IPS DF 6.9 (cell line): ENCODE measurements around the gene CCDC33.

ENCODE experiments used
- DNase-seq: peaks from one replicate; pipeline ENCODE4 v3.0.0-alpha.2; 2013; ENCODE audit warnings: low read depth, low spot score
- H3K27ac ChIP-seq: one replicate; pipeline ENCODE4 v1.5.1; 2013; ENCODE audit warnings: low read length, control low read depth
- H3K27me3 ChIP-seq: 2 replicates; pipeline ENCODE4 v1.6.1; 2013; ENCODE audit warnings: mild to moderate bottlenecking, low read length; ENCODE audit not compliant: control insufficient read depth, insufficient read depth
- H3K36me3 ChIP-seq: 2 replicates; pipeline ENCODE4 v1.6.1; 2013; ENCODE audit warnings: low read length; ENCODE audit not compliant: control insufficient read depth, insufficient read depth
- H3K4me1 ChIP-seq: 2 replicates; pipeline ENCODE4 v1.6.1; 2013; ENCODE audit warnings: low read length; ENCODE audit not compliant: control insufficient read depth, insufficient read depth
- H3K4me3 ChIP-seq: 2 replicates; pipeline ENCODE4 v1.5.1; 2013; ENCODE audit warnings: mild to moderate bottlenecking, low read length
- H3K9me3 ChIP-seq: 2 replicates; pipeline ENCODE4 v1.6.1; 2013; ENCODE audit warnings: low read length, inconsistent platforms; ENCODE audit not compliant: control insufficient read depth, insufficient read depth
- WGBS: extraction: QIAGEN DNeasy Blood & Tissue Kit; methylation state at CpG from one replicate; pipeline ENCODE4 v1.1.7; 2013; ENCODE audit warnings: mixed read lengths, missing lambda C conversion rate; ENCODE audit not compliant: insufficient read length, insufficient coverage; 5-methylcytosine and 5-hydroxymethylcytosine counted together

CCDC33 gene

DNA sequence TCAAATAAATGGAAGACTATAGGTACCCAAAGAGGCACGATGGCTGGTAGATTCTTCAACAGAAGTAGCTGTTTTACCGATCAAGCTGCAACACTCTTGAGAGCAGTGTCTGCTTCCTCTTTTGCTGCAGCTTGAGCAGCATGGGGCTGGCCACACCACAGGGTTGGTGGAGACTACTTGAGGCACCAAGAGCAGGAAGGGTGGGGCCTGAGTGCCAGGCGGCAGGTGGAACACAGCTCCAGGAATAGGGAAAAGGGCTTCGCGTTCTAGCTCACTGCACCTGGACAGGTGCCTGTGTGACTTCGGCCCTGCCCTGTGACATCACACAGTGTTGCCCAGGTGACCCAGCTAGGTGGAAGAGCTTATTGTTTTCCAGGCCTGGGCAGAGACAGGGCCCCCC, at the start of gene CCDC33:
Gene CCDC33 (plus strand): TSS at position 365 of the 400 bp plus-strand sequence. CDS start 394 bp downstream, outside the sequence.
- Histone ChIP-seq H3K4me1 (peaks cover 5% of the 10 kb centered on the region), H3K9me3 (no peaks in the 10 kb centered on the region), H3K27ac (no peak within 1 kb of the TSS), H3K36me3 (no peaks in the 10 kb centered on the region), H3K4me3 (no peak within 1 kb of the TSS), H3K27me3 (no peaks in the 10 kb centered on the region)
- WGBS = no CpG with 5 or more reads among the region's 6 CpGs
- no peak for DNase-seq

GRCh38 chr15:74188216-74188615, 47.9 kb upstream of the CCDC33 start:
- no CpG with 5 or more reads among the region's 11 CpGs for WGBS
- DNase-seq = no peak
- Histone ChIP-seq H3K9me3 (no peaks in the 10 kb centered on the region), H3K4me3 (no peak overlapping the region), H3K4me1 (no peaks in the 10 kb centered on the region), H3K36me3 (0 out of 2 replicates have a peak, but pooled peaks cover 2% of the 10 kb centered on the region), H3K27me3 (no peaks in the 10 kb centered on the region), H3K27ac (no peak overlapping the region)

- Histone ChIP-seq H3K27ac (no peak overlapping the region), H3K4me3 (no peak overlapping the region), H3K4me1 (no peaks in the 10 kb centered on the region), H3K27me3 (no peaks in the 10 kb centered on the region), H3K36me3 (no peaks in the 10 kb centered on the region), H3K9me3 (no peaks in the 10 kb centered on the region)
- WGBS = no CpG with 5 or more reads among the region's 3 CpGs
- no peak for DNase-seq
Observed at GRCh38 chr15:74191798-74192197, 44.3 kb upstream of the CCDC33 start.

DNA sequence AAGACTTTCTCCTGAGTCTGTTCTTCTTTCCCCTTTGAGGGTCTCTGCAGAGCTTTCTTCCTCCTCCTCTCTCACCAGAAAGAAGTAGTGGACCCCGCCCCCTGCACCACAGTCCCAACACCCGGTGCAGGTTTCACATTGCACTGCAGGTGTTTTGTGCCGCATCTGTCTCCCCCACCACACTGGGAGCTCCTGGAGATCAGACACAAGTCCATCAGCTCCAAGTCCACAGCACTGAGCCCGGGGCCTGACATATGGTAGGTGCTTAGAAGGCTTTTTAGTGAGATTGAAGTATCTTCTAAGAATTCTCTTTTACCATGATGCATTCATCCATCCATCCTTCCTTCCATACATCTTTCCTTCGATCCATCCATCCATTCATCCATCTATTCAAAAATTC, 43.4 kb upstream of the CCDC33 start:
- Histone ChIP-seq H3K27ac (no peak overlapping the region), H3K36me3 (no peaks in the 10 kb centered on the region), H3K27me3 (no peaks in the 10 kb centered on the region), H3K9me3 (no peaks in the 10 kb centered on the region), H3K4me1 (no peaks in the 10 kb centered on the region), H3K4me3 (no peak overlapping the region)
- 100% methylated on average over 1 of the region's 5 CpGs for WGBS
- DNase-seq = no peak

- no peaks in the 10 kb centered on the region for H3K36me3 ChIP-seq
- DNase-seq = no peak
- no CpG with 5 or more reads among the region's 4 CpGs for WGBS
- H3K27me3 ChIP-seq = no peaks in the 10 kb centered on the region
- no peaks in the 10 kb centered on the region for H3K9me3 ChIP-seq
- no peak overlapping the region for H3K4me3 ChIP-seq
- no peak overlapping the region for H3K27ac ChIP-seq
- no peaks in the 10 kb centered on the region for H3K4me1 ChIP-seq
Observed at GRCh38 chr15:74193299-74193718, 42.8 kb upstream of the CCDC33 start.

DNA sequence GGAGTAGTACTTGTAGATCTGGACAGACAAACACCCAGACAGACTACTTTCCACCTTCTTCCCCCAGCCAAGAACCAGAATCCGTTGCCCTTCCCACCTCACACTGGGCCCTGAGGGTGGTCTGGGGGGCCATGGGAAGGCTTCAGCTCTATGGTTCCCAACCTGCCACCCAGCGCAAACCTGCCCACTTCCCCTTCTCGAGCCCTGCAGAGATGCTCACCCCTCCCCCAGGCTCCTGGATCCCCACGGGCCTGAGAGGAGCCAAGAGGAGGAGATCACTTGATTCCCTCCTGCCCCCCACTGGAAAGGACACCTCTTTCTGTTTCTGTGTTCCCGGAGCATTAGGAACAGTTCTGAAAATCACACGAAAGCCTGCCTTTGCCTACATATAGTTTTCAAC, 42.2 kb upstream of the CCDC33 start:
- H3K27ac ChIP-seq = no peak overlapping the region
- no peaks in the 10 kb centered on the region for H3K27me3 ChIP-seq
- WGBS = no CpG with 5 or more reads among the region's 6 CpGs
- H3K4me1 ChIP-seq = no peaks in the 10 kb centered on the region
- H3K36me3 ChIP-seq = no peaks in the 10 kb centered on the region
- H3K9me3 ChIP-seq = no peaks in the 10 kb centered on the region
- DNase-seq = no peak
- H3K4me3 ChIP-seq = no peak overlapping the region

- Histone ChIP-seq H3K4me1 (no peaks in the 10 kb centered on the region), H3K4me3 (no peak overlapping the region), H3K36me3 (no peaks in the 10 kb centered on the region), H3K27ac (no peak overlapping the region), H3K9me3 (no peaks in the 10 kb centered on the region), H3K27me3 (no peaks in the 10 kb centered on the region)
- no peak for DNase-seq
- no CpG with 5 or more reads among the region's 13 CpGs for WGBS
Observed at GRCh38 chr15:74194572-74195559, 41.3 kb upstream of the CCDC33 start.

DNA sequence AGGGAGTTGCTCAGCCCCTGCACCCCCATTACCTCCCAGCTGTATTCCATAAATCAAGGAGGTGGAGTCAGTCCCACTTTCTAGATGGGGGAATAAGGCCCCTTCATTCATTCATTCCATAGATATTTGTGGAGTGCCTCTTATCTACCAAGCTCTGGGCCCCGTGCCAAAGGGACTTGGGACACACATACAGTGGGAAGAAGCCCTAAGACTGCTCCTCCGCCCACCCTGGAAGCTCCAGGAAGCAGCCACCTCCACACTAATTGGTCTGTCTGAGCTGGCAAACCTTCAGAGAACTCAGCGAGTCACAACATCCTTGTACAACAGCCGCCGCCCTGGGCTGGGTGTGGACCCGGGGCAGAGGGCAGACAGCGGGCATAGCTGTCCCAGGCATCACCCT, 40.0 kb upstream of the CCDC33 start:
- Histone ChIP-seq H3K36me3 (no peaks in the 10 kb centered on the region), H3K27ac (no peak overlapping the region), H3K4me3 (no peak overlapping the region), H3K9me3 (no peaks in the 10 kb centered on the region), H3K4me1 (peaks cover 3% of the 10 kb centered on the region; the same call in 1 of the 2 replicates), H3K27me3 (no peaks in the 10 kb centered on the region)
- DNase-seq = no peak
- WGBS = no CpG with 5 or more reads among the region's 7 CpGs

GRCh38 chr15:74197176-74197965, 38.8 kb upstream of the CCDC33 start:
- Histone ChIP-seq H3K36me3 (no peaks in the 10 kb centered on the region), H3K27ac (no peak overlapping the region), H3K4me3 (no peak overlapping the region), H3K4me1 (peaks cover 9% of the 10 kb centered on the region), H3K9me3 (no peaks in the 10 kb centered on the region), H3K27me3 (no peaks in the 10 kb centered on the region)
- DNase-seq = no peak
- no CpG with 5 or more reads among the region's 9 CpGs for WGBS

DNA sequence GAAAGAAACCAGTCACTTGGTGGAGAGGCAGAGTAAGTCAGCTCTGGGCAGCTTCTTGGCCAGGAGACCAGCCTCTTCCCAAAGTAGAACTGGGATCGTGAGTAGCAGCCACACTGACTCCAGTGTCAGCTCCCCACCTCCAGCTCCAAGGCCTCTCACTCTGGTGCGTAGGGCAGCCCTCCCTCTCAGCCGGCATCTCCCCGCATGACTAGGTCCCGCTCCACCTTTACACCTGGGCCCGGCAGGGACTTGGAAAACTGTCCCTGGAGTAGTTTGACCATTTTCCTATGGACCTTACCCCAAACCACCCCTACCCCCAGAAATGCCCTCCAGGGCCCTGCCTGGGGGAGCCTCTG, 36.9 kb upstream of the CCDC33 start:
- Histone ChIP-seq H3K4me3 (no peak overlapping the region), H3K27me3 (no peaks in the 10 kb centered on the region), H3K36me3 (no peaks in the 10 kb centered on the region), H3K9me3 (no peaks in the 10 kb centered on the region), H3K4me1 (peaks cover 12% of the 10 kb centered on the region), H3K27ac (no peak overlapping the region)
- WGBS = no CpG with 5 or more reads among the region's 6 CpGs
- no peak for DNase-seq
